Osteoblast (primary cell): ENCODE data around the gene COL6A3. TPM values are rescaled to one million over a fixed set of nuclear protein-coding genes. Genes with fewer than 3 reads are reported as not detected.

Experiments
- DNase-seq: peaks from one replicate; pipeline ENCODE4 v3.0.0; 2011; ENCODE audit warnings: low spot score, mixed read lengths; ENCODE audit not compliant: insufficient read length; ENCODE audit errors: missing footprints
- H2AFZ ChIP-seq: 2 replicates; pipeline ENCODE4 v1.6.0; 2011; ENCODE audit warnings: mild to moderate bottlenecking, low read length
- H3K27ac ChIP-seq: 2 replicates; pipeline ENCODE4 v1.5.1; 2011; ENCODE audit warnings: mild to moderate bottlenecking, low read depth, low read length, moderate library complexity
- H3K27me3 ChIP-seq: 2 replicates; pipeline ENCODE4 v1.6.0; 2012; ENCODE audit warnings: mild to moderate bottlenecking, control low read depth, inconsistent platforms, low read length, moderate library complexity; ENCODE audit not compliant: insufficient read depth
- H3K36me3 ChIP-seq: 2 replicates; pipeline ENCODE4 v1.5.1; 2011; ENCODE audit warnings: mild to moderate bottlenecking, low read length, control low read depth, moderate library complexity; ENCODE audit not compliant: insufficient read depth
- H3K4me1 ChIP-seq: 2 replicates; pipeline ENCODE4 v1.5.1; 2011; ENCODE audit warnings: mild to moderate bottlenecking, low read length, control low read depth, moderate library complexity; ENCODE audit not compliant: insufficient read depth
- H3K4me2 ChIP-seq: 2 replicates; pipeline ENCODE4 v1.6.0; 2011; ENCODE audit warnings: mild to moderate bottlenecking, low read length; ENCODE audit not compliant: insufficient read depth
- H3K4me3 ChIP-seq: fragments of 200-600 bp; sonication (generic); 3 replicates; pipeline ENCODE4 v1.5.1; 2012; ENCODE audit warnings: mild to moderate bottlenecking, low read length, inconsistent platforms; ENCODE audit not compliant: insufficient read depth
- H3K79me2 ChIP-seq: 2 replicates; pipeline ENCODE4 v1.6.0; 2012; ENCODE audit warnings: mild to moderate bottlenecking, low read length, control low read depth, inconsistent platforms; ENCODE audit not compliant: insufficient read depth
- H3K9me3 ChIP-seq: 2 replicates; pipeline ENCODE4 v1.5.1; 2011; ENCODE audit warnings: low read depth, low read length, control low read depth
- H4K20me1 ChIP-seq: 2 replicates; pipeline ENCODE4 v1.6.0; 2012; ENCODE audit warnings: mild to moderate bottlenecking, low read length, control low read depth; ENCODE audit not compliant: insufficient read depth
- CTCF ChIP-seq: IDR thresholded peaks from 2 replicates; pipeline ENCODE4 v1.5.1; 2011; ENCODE audit warnings: mild to moderate bottlenecking, low read depth, low read length, moderate library complexity; ENCODE audit errors: extremely low read depth
- total RNA-seq: library from RNA; depleted of rRNA; stranded (reverse); fragments of >200 nt; gene quantifications from 2 replicates; pipeline ENCODE4 v1.2.3, GENCODE V29; 2012

Gene COL6A3
- total RNA-seq, 1 donor = 4,017 TPM

DNA sequence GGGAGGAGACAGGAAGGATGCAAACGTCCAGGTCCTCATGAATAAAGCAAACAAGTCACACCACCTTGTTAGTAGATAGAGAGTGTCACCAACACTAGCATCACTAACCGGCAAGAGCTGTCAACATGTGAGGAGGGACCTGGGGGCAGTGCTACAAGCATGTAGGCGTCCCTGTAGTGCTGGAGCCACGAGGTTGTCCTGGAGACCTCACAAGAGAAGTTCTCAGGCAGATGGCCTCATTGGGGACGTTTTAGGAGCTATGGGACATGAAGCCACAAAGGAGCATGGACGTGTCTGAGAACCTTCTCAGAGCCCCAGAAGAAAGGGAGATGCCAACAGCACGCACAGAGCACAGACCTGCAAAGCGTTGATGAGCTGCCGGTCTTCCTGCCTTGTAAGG is 70.0 kb downstream of the COL6A3 start:
- peaks cover 64% of the 10 kb centered on the region for H3K79me2 ChIP-seq
- H3K36me3 ChIP-seq = peaks cover 95% of the 10 kb centered on the region
- no peak overlapping the region for H3K4me2 ChIP-seq
- no peaks in the 10 kb centered on the region for H4K20me1 ChIP-seq
- H3K27ac ChIP-seq = peak overlapping the region; percentile 49
- no peak for DNase-seq
- no peaks in the 10 kb centered on the region for H3K9me3 ChIP-seq
- TF ChIP-seq CTCF = no peak
- peaks cover 23% of the 10 kb centered on the region for H3K4me1 ChIP-seq
- H2AFZ ChIP-seq = no peak overlapping the region
- no peak overlapping the region for H3K4me3 ChIP-seq
- no peaks in the 10 kb centered on the region for H3K27me3 ChIP-seq

DNA sequence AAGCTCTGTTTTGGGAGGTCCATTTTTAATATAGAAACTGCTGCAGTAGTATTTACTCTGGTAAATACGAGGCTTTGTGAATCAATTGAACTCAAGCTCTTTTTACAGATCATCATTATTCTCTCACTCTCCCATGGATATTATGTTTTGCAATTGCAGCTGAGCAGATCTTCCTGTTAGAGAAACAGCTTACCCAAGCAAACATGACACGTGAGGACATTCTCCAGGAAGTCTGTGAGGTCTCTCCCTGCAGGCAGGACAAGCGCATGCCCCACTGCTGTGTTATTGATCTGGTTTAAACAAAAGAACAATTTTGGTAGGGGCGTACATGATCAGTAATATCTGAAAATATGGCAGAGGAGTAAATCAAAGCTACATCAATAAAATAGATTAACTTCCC is 72.1 kb downstream of the COL6A3 start:
- peaks cover 95% of the 10 kb centered on the region for H3K36me3 ChIP-seq

DNA sequence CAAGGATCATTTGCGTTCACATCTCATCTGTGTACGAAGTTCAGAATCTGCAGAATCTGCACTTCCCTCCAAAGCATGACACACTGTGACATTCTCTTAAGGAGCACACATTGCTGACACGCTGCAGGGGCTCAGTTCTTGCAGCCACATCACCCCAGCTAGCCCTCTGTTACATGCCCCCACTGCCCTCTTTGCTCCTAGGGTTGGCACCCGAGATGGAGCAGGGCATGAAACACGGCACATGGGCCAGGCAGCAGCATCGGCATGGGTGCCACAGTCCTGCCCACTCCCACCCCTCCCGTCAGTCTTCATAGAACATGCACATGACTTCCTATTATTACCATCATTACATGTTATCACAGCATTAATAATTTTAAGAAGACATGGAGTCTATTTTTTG is 76.4 kb downstream of the COL6A3 start:
- H3K4me3 ChIP-seq = no peak overlapping the region
- no peak for TF ChIP-seq CTCF
- DNase-seq = no peak
- no peak overlapping the region for H3K4me2 ChIP-seq
- H3K4me1 ChIP-seq = no peaks in the 10 kb centered on the region
- no peaks in the 10 kb centered on the region for H3K27me3 ChIP-seq
- peak overlapping the region; percentile 0 for H3K27ac ChIP-seq
- H3K79me2 ChIP-seq = peaks cover 81% of the 10 kb centered on the region
- H4K20me1 ChIP-seq = no peaks in the 10 kb centered on the region
- no peaks in the 10 kb centered on the region for H3K9me3 ChIP-seq
- no peak overlapping the region for H2AFZ ChIP-seq
- H3K36me3 ChIP-seq = peaks cover 99% of the 10 kb centered on the region

More for the DNA sequence above, 72.1 kb downstream of the COL6A3 start:
- DNase-seq = no peak
- Histone ChIP-seq H3K4me1 (peaks cover 23% of the 10 kb centered on the region), H3K27me3 (no peaks in the 10 kb centered on the region), H3K79me2 (peaks cover 69% of the 10 kb centered on the region), H3K4me3 (no peak overlapping the region), H3K4me2 (no peak overlapping the region), H3K27ac (peak overlapping the region; percentile 27), H4K20me1 (no peaks in the 10 kb centered on the region), H3K9me3 (no peaks in the 10 kb centered on the region), H2AFZ (no peak overlapping the region)
- TF ChIP-seq CTCF = no peak

DNA sequence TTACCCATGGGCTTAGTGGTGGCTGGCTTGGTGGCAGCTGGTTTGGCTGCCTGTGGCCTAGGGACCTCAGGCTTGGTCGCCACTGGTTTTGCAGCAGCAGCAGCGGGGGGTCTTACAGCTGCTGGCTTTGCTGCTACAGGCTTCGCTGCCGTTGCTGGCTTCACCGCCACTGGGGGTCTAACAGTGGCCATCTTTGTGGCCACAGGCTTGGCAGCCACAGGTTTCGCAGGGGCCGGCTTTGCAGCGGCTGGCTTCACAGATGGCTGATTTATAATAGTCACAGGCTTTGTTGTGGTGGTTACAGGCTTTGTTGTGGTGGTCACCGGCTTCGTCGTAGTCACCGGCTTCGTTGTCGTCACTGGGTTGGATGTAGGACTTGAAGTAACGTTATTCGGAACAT is 77.8 kb downstream of the COL6A3 start:
- DNase-seq = no peak
- Histone ChIP-seq H3K36me3 (peaks cover 97% of the 10 kb centered on the region), H3K27ac (peak overlapping the region; percentile 57), H3K79me2 (peaks cover 80% of the 10 kb centered on the region), H3K9me3 (no peaks in the 10 kb centered on the region), H4K20me1 (no peaks in the 10 kb centered on the region), H3K4me1 (no peaks in the 10 kb centered on the region), H3K4me3 (no peak overlapping the region), H3K4me2 (no peak overlapping the region), H3K27me3 (no peaks in the 10 kb centered on the region), H2AFZ (no peak overlapping the region)
- no peak for TF ChIP-seq CTCF
